Karpas-422 (cell line): ENCODE results near the gene SGCB. TPM values are rescaled to one million over a fixed set of nuclear protein-coding genes. Genes with fewer than 3 reads are reported as not detected.

Source experiments
- DNase-seq: peaks from one replicate; pipeline ENCODE4 v3.0.0-alpha.2; 2015
- H2AFZ ChIP-seq: fragments of 200-600 bp; sonication (generic); 2 replicates; pipeline ENCODE4 v1.6.1; 2014; ENCODE audit warnings: antibody characterized with exemption, low read length, mixed read lengths
- H3K27ac ChIP-seq: fragments of 200-600 bp; sonication (generic); 2 replicates; pipeline ENCODE4 v1.5.1; 2014; ENCODE audit warnings: mild to moderate bottlenecking, low read length, moderate library complexity
- H3K27me3 ChIP-seq: fragments of 200-600 bp; sonication (generic); 2 replicates; pipeline ENCODE4 v1.6.1; 2014; ENCODE audit warnings: low read length, mixed read lengths
- H3K36me3 ChIP-seq: fragments of 200-600 bp; sonication (generic); 2 replicates; pipeline ENCODE4 v1.6.1; 2014; ENCODE audit warnings: low read length, mixed read lengths; ENCODE audit not compliant: insufficient read depth
- H3K4me1 ChIP-seq: fragments of 200-600 bp; sonication (generic); 2 replicates; pipeline ENCODE4 v1.6.1; 2014; ENCODE audit warnings: mild to moderate bottlenecking, low read length, mixed read lengths
- H3K4me2 ChIP-seq: fragments of 200-600 bp; sonication (generic); 2 replicates; pipeline ENCODE4 v1.6.1; 2014; ENCODE audit warnings: low read length, low read depth, mild to moderate bottlenecking; ENCODE audit not compliant: poor library complexity, severe bottlenecking
- H3K4me3 ChIP-seq: fragments of 200-600 bp; sonication (generic); 2 replicates; pipeline ENCODE4 v1.5.1; 2014; ENCODE audit warnings: mild to moderate bottlenecking, antibody characterized with exemption, low read length, mixed read lengths
- H3K79me2 ChIP-seq: fragments of 200-600 bp; sonication (generic); 2 replicates; pipeline ENCODE4 v1.6.1; 2014; ENCODE audit warnings: mild to moderate bottlenecking, low read length, mixed read lengths
- H3K9ac ChIP-seq: fragments of 200-600 bp; sonication (generic); 2 replicates; pipeline ENCODE4 v1.6.0; 2014; ENCODE audit warnings: low read length
- H3K9me2 ChIP-seq: fragments of 200-600 bp; sonication (generic), shearing (Covaris generic); replicated peaks from 2 replicates; pipeline ENCODE4 v1.6.0; 2014; ENCODE audit warnings: mild to moderate bottlenecking, low read length, moderate library complexity; ENCODE audit not compliant: insufficient read depth
- H3K9me3 ChIP-seq: fragments of 300-700, 200-600 bp; sonication (generic); 2 replicates; pipeline ENCODE4 v1.6.1; 2014; ENCODE audit warnings: low read length, mixed read lengths
- H4K20me1 ChIP-seq: fragments of 200-600 bp; sonication (generic); 2 replicates; pipeline ENCODE4 v1.6.1; 2014; ENCODE audit warnings: mild to moderate bottlenecking, antibody characterized with exemption, low read length, low read depth; ENCODE audit not compliant: insufficient read depth
- total RNA-seq: library from RNA; depleted of rRNA; stranded (reverse); fragments of >200 nt; shearing (Covaris generic); gene quantifications from 2 replicates; pipeline ENCODE4 v1.2.3, GENCODE V29; 2014; ENCODE audit warnings: low replicate concordance

Gene SGCB
- total RNA-seq, 1 experiment from 2014 or later, result 9.6 TPM

GRCh38 chr4:52058275-52058674 lies 20.2 kb upstream of the SGCB start:
- H3K4me2 ChIP-seq, result no peak overlapping the region
- H3K36me3 ChIP-seq, result no peaks in the 10 kb centered on the region
- no peak overlapping the region for H3K4me3 ChIP-seq
- no peaks in the 10 kb centered on the region for H3K9me3 ChIP-seq
- no peaks in the 10 kb centered on the region for H3K79me2 ChIP-seq
- H2AFZ ChIP-seq, result no peak overlapping the region
- no peaks in the 10 kb centered on the region for H3K4me1 ChIP-seq
- no peak overlapping the region for H3K9ac ChIP-seq
- no peaks in the 10 kb centered on the region for H3K27me3 ChIP-seq
- no peaks in the 10 kb centered on the region for H4K20me1 ChIP-seq
- no peak for DNase-seq
- H3K27ac ChIP-seq, result no peak overlapping the region
- no peaks in the 10 kb centered on the region for H3K9me2 ChIP-seq

DNA sequence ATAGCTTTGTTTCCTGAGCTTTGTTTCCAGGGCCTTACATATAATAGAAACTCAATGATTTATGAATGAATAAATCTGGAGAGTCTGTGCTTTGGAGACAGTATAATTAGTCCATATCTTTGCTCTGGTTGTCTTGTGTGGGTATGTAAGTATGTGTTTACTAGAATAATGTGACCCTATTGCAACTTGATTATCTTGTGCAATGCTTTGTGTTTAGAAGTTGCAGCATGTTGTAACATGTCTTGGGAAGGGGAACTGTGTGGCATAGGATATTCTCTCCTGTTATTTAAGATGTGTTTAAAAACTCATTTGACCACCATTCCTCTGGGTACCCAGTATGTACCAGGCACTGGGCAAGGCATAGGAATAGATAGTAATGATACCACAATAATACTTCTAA lies 19.1 kb upstream of the SGCB start:
- H3K4me2 ChIP-seq, result no peak overlapping the region
- H3K4me3 ChIP-seq, result no peak overlapping the region
- DNase-seq, result no peak
- H3K27me3 ChIP-seq, result no peaks in the 10 kb centered on the region
- no peak overlapping the region for H3K9ac ChIP-seq
- peaks cover 9% of the 10 kb centered on the region for H3K4me1 ChIP-seq
- H3K79me2 ChIP-seq, result no peaks in the 10 kb centered on the region
- no peaks in the 10 kb centered on the region for H3K9me2 ChIP-seq
- no peaks in the 10 kb centered on the region for H4K20me1 ChIP-seq
- H3K36me3 ChIP-seq, result no peaks in the 10 kb centered on the region
- no peaks in the 10 kb centered on the region for H3K9me3 ChIP-seq
- no peak overlapping the region for H3K27ac ChIP-seq
- no peak overlapping the region for H2AFZ ChIP-seq

GRCh38 chr4:52054254-52054653 lies 16.2 kb upstream of the SGCB start:
- Histone ChIP-seq H3K9me2 (no peaks in the 10 kb centered on the region), H3K36me3 (no peaks in the 10 kb centered on the region), H3K4me1 (peaks cover 25% of the 10 kb centered on the region), H3K9me3 (no peaks in the 10 kb centered on the region), H3K27ac (no peak overlapping the region), H2AFZ (no peak overlapping the region), H3K4me3 (no peak overlapping the region), H4K20me1 (no peaks in the 10 kb centered on the region), H3K79me2 (no peaks in the 10 kb centered on the region), H3K27me3 (no peaks in the 10 kb centered on the region), H3K4me2 (no peak overlapping the region), H3K9ac (no peak overlapping the region)
- DNase-seq, result no peak

GRCh38 chr4:52052475-52052780 lies 14.3 kb upstream of the SGCB start:
- Histone ChIP-seq H3K4me2 (peak overlapping the region; percentile 77), H3K27me3 (no peaks in the 10 kb centered on the region), H3K9me3 (no peaks in the 10 kb centered on the region), H3K9ac (peak overlapping the region; percentile 29; the same call in 1 of the 2 replicates), H3K9me2 (no peaks in the 10 kb centered on the region), H3K36me3 (no peaks in the 10 kb centered on the region), H4K20me1 (no peaks in the 10 kb centered on the region), H3K27ac (no peak overlapping the region), H2AFZ (no peak overlapping the region), H3K4me3 (peak overlapping the region; percentile 65), H3K79me2 (no peaks in the 10 kb centered on the region), H3K4me1 (peaks cover 31% of the 10 kb centered on the region)
- peak; percentile 72 for DNase-seq

- H3K4me2 ChIP-seq, result peak overlapping the region; percentile 77
- H3K9ac ChIP-seq, result peak overlapping the region; percentile 51
- DNase-seq, result no peak
Observed at GRCh38 chr4:52051615-52052474, 13.7 kb upstream of the SGCB start.

DNA sequence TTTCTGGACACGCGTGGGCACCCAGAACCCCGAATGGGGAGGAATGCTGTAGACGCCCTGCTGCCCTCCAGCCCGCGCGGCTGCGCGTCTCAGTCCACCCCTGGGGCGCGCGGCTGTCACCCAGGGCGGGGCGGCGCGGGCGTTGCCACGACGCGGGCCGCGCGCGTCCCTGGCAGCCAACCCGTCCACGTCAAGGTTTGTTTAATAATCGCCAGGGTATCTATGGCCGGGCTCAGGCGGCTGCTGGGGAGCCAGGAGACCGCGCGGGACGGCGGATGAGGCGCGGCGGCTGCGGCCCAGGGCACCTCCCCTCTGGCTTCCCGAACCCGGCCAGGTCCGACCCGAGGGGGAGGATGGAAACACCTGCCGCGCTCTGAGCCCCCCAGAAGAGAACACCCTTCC lies 13.1 kb upstream of the SGCB start, which contains the start of gene SPATA18:
Gene SPATA18 (plus strand): TSS at position 92 of the 402 bp plus-strand sequence. CDS start 401 bp downstream, outside the sequence.
- H3K27ac ChIP-seq, result no peak within 1 kb of the TSS
- peak within 1 kb of the TSS; percentile 69 for H2AFZ ChIP-seq
- peak within 1 kb of the TSS; percentile 65 for H3K4me3 ChIP-seq
- H3K9ac ChIP-seq, result peak within 1 kb of the TSS; percentile 51
- H3K27me3 ChIP-seq, result no peaks in the 10 kb centered on the region
- H3K4me1 ChIP-seq, result peaks cover 31% of the 10 kb centered on the region
- H4K20me1 ChIP-seq, result no peaks in the 10 kb centered on the region
- H3K79me2 ChIP-seq, result no peaks in the 10 kb centered on the region
- H3K36me3 ChIP-seq, result no peaks in the 10 kb centered on the region
- H3K4me2 ChIP-seq, result peak within 1 kb of the TSS; percentile 77
- H3K9me3 ChIP-seq, result no peaks in the 10 kb centered on the region
- H3K9me2 ChIP-seq, result no peaks in the 10 kb centered on the region
- peak; percentile 59 for DNase-seq

More at GRCh38 chr4:52051615-52052474, 13.7 kb upstream of the SGCB start:
- Histone ChIP-seq H3K4me1 (peaks cover 31% of the 10 kb centered on the region), H3K27ac (no peak overlapping the region), H3K4me3 (peak overlapping the region; percentile 65), H2AFZ (peak overlapping the region; percentile 69; the same call in 1 of the 2 replicates), H3K36me3 (no peaks in the 10 kb centered on the region), H3K9me2 (no peaks in the 10 kb centered on the region), H3K79me2 (no peaks in the 10 kb centered on the region), H3K9me3 (no peaks in the 10 kb centered on the region), H3K27me3 (no peaks in the 10 kb centered on the region), H4K20me1 (no peaks in the 10 kb centered on the region)

DNA sequence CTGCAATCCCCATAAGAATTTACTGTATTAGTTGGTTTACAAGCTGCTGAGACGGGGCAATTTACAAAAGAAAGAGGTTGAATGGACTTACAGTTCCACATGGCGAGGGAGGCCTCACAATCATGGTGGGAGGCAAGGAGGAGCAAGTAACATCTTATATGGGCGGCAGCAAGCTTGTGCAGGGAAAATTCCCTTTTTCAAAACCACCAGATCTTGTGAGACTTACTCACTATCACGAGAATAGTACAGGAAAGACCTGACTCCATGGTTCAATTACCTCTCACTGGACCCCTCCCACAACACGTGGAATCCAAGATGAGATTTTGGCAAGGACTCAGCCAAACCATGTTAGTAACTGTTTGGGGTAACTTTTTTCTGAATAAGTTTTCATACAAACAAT lies 11.2 kb upstream of the SGCB start:
- H3K27me3 ChIP-seq, result no peaks in the 10 kb centered on the region
- H3K4me1 ChIP-seq, result peaks cover 31% of the 10 kb centered on the region
- no peak for DNase-seq
- H3K4me3 ChIP-seq, result no peak overlapping the region
- H3K9me2 ChIP-seq, result no peaks in the 10 kb centered on the region
- H3K36me3 ChIP-seq, result no peaks in the 10 kb centered on the region
- H3K9ac ChIP-seq, result no peak overlapping the region
- no peak overlapping the region for H2AFZ ChIP-seq
- H3K4me2 ChIP-seq, result no peak overlapping the region
- no peaks in the 10 kb centered on the region for H4K20me1 ChIP-seq
- no peaks in the 10 kb centered on the region for H3K9me3 ChIP-seq
- no peaks in the 10 kb centered on the region for H3K79me2 ChIP-seq
- no peak overlapping the region for H3K27ac ChIP-seq

DNA sequence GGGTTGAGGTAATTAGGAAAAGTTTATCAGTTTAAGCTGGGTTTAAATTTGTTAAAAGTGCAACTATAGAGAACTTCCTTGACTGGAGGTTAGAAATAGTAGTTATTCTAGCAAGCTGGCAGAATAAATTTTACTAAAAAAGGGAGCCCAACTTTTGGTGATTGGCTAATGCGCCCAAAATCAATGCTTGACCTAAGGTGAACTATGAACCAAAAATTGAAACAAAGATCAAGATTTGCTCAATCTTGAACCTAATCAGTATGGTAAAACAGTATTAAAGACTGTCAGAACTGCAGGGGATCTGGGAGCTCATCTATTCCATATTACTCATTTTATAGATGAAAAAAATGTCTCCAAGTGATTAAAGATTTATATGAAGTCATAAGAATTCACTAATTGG lies 6.9 kb upstream of the SGCB start:
- no peaks in the 10 kb centered on the region for H3K9me2 ChIP-seq
- no peak overlapping the region for H3K4me2 ChIP-seq
- no peak overlapping the region for H3K27ac ChIP-seq
- H3K4me3 ChIP-seq, result no peak overlapping the region
- H3K4me1 ChIP-seq, result peaks cover 6% of the 10 kb centered on the region
- H3K27me3 ChIP-seq, result 0 out of 2 replicates have a peak, but pooled peaks cover 3% of the 10 kb centered on the region
- no peaks in the 10 kb centered on the region for H3K36me3 ChIP-seq
- no peak overlapping the region for H3K9ac ChIP-seq
- no peaks in the 10 kb centered on the region for H4K20me1 ChIP-seq
- no peak for DNase-seq
- no peak overlapping the region for H2AFZ ChIP-seq
- H3K79me2 ChIP-seq, result no peaks in the 10 kb centered on the region
- H3K9me3 ChIP-seq, result no peaks in the 10 kb centered on the region
